DMS53 (cell line): Measurements from ENCODE around the gene CIITA.
"Not testable (repeated sequence)": the region's sequence is repeated elsewhere in the genome, so short reads cannot be mapped to it uniquely, and the experiment has no call there.

ENCODE experiments used
- DNase-seq: peaks from one replicate; lab custom pipeline; 2025; lab: John Stamatoyannopoulos, UW

Gene CIITA, protein sequence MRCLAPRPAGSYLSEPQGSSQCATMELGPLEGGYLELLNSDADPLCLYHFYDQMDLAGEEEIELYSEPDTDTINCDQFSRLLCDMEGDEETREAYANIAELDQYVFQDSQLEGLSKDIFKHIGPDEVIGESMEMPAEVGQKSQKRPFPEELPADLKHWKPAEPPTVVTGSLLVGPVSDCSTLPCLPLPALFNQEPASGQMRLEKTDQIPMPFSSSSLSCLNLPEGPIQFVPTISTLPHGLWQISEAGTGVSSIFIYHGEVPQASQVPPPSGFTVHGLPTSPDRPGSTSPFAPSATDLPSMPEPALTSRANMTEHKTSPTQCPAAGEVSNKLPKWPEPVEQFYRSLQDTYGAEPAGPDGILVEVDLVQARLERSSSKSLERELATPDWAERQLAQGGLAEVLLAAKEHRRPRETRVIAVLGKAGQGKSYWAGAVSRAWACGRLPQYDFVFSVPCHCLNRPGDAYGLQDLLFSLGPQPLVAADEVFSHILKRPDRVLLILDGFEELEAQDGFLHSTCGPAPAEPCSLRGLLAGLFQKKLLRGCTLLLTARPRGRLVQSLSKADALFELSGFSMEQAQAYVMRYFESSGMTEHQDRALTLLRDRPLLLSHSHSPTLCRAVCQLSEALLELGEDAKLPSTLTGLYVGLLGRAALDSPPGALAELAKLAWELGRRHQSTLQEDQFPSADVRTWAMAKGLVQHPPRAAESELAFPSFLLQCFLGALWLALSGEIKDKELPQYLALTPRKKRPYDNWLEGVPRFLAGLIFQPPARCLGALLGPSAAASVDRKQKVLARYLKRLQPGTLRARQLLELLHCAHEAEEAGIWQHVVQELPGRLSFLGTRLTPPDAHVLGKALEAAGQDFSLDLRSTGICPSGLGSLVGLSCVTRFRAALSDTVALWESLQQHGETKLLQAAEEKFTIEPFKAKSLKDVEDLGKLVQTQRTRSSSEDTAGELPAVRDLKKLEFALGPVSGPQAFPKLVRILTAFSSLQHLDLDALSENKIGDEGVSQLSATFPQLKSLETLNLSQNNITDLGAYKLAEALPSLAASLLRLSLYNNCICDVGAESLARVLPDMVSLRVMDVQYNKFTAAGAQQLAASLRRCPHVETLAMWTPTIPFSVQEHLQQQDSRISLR

DNA sequence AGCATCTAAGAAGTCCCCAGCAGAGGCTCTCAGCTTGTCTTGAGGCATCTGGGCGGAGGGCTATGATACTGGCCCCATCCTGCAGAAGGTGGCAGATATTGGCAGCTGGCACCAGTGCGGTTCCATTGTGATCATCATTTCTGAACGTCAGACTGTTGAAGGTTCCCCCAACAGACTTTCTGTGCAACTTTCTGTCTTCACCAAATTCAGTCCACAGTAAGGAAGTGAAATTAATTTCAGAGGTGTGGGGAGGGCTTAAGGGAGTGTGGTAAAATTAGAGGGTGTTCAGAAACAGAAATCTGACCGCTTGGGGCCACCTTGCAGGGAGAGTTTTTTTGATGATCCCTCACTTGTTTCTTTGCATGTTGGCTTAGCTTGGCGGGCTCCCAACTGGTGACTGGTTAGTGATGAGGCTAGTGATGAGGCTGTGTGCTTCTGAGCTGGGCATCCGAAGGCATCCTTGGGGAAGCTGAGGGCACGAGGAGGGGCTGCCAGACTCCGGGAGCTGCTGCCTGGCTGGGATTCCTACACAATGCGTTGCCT, at the start of gene CIITA:
Gene CIITA (plus strand): TSS at position 404 of the 543 bp plus-strand sequence. CDS start 129 bp downstream, at position 533.
- peak; percentile 10 for DNase-seq

DNA sequence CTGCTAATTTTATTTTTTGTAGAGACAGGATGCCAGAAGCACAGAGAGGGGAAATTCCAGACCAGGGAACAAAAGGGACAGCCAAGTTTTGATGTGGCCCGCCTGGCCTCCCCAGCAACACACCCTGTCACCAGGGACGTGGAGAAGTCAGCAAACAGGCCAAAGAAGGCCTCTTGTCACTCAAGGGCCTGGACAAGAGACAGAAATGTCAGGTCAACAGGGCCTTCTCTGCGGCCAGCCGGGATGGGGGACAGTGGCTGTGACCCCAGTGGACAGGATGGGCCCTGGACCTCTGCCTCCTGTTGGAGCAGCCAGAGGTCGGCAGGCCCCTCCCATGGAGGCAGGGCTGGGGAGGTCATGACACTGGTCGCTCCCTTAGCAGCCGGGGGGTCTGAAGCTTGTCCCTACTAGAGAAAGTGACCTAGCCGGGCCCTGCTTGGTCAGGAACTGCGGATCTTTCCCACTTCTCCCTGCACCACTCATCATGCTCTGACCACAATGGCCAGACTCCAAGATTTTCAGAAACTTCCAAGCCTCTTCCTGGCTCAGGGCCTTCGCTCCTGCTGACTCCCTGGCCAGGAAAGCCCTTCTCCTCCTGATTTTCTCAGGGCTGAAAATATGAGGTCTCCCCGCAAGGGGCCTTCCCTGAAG, 49.2 kb upstream of the CIITA start:
- no peak for DNase-seq

DNA sequence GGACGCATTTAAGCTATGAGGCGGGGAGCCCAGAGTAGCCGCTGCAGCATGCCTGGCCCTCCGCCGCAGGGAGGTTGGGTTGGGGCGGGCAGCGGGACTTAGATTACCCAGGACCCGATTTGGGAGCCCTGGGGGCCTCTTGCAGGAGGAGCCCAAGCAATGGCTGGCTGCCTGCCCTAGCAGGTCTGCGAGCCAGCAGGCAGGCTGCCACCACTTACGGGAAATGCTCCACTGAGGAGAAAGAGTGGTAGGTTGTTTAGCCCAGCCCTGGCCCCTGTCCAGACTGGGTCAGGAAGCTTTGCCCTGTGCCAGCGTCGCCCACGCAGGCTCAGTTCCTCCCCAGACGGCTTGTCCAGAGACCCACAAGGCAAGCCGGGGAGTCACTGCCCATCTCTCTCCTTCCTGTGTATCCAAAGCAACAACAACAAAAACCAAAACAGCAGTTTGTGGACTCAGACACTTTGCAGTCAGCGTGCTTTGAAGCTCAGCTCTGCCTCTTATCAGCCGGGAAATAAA, 48.1 kb upstream of the CIITA start:
- no peak for DNase-seq

DNA sequence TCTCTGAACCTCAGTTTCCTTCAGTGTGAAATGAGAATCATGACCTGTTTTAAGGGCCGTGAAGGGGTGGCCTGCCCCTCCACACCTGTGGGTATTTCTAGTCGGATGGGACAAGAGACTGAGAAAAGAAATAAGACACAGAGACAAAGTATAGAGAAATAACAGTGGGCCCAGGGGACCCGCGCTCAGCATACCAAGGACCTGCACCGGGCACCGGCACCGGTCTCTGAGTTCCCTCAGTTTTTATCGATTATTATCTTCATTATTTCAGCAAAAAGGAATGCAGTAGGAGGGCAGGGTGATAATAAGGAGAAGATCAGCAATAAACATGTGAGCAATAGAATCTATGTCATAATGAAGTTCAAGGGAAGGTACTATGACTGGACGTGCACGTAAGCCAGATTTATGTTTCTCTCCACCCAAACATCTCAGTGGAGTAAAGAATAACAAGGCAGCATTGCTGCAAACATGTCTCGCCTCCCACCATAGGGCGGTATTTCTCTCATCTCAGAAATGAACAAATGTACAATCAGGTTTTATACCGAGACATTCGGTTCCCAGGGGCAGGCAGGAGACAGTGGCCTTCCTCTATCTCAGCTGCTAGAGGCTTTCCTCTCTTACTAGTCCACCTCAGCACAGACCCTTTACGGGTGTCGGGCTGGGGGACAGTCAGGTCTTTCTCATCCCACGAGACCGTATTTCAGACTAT, 47.5 kb upstream of the CIITA start:
- not testable (repeated sequence) for DNase-seq

DNA sequence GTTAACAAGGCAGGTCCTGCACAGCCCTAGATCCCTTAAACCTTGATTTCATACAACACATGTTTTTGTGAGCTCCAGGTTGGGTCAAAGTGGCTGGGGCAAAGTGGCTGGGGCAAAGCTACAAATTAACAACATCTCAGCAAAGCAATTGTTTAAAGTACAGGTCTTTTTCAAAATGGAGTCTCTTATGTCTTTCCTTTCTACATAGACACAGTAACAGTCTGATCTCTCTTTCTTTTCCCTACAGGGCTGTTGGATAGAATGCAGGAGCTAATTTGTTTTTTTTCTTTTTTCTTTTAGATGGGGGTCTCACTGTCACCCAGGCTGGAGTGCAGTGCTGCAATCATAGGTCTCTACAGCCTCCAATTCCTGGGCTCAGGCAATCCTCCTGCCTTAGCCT, 46.8 kb upstream of the CIITA start:
- not testable (repeated sequence) for DNase-seq

DNA sequence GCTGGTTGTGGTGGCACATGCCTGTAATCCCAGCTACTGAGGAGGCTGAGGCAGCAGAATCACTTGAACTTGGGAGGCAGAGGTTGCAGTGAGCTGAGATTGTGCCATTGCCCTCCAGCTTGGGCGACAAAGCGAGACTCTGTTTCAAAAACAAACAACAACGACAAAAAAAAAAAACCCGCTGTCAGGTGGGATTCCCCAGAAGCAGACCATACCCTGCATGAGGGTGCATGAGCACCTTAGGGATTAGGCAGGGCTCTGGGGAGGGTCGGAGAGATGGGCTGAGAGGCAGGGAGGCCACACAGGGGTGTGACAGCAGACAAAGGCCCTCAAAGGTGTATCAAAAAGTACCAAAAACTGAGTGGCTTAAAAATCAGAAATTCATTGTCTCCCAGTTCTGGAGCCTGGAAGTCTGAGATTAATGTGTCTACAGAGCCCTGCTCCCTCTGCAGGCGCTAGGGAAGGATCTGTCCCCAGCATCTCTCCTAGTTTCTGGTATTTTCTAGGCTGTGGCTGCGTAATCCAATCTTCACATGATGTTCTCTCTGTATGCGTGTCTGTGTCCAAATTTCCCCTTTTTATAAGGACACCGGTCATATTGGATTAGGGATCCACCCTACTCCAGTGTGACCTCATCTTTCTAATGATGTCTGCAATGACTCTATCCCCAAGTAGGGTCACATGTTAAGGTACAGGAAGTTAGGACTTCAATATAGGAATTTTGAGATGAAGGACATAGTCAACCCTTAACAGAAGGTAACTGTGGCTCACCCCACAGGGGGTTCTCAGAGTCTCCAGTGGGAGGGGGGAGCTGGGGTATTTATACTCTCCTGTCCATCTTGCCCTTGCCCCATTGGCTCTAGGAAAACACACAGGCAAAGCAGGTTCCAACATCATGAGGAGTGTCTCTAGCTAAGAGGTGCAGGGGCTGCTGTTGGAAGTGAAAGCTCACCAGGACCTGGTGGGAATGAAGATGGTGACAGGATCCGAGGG, 44.8 kb upstream of the CIITA start:
- DNase-seq: no peak

DNA sequence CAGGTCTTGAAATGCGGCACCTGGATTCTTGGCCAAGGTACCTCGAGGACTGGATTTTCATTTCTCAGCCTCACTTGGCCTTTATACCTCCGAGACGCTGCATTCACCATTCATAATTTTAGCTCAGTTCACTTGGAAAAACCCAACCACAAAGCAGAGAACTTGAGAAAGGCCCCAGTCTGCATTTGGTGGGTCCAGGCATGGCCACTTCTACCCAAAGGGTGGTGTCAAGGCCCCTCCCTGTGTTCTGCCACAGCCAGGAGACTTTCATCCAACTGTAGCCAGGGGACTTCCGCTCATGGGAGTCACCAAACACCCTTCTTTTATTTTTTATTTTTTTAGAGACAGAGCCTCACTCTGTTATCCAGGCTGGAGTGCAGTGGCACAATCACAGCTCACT, 43.7 kb upstream of the CIITA start:
- no peak for DNase-seq

DNA sequence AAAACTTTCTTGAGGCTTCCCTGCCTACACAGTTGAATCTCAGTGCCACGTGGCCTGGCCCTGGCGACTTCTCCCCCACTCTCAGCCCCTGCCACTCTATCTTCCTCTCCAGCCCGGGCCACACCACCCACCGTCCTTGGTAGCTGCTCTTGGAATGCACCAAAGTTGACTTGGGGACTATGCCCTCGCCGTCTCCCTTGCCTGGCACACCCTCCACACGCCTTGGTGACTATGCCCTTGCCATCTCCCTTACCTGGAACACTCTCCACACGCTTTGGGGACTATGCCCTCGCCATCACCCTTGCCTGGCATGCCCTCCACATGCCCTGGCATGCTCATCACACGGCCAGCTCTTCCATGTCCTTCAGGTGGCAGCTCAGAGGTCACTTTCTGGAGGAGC, 42.9 kb upstream of the CIITA start:
- DNase-seq: no peak

DNA sequence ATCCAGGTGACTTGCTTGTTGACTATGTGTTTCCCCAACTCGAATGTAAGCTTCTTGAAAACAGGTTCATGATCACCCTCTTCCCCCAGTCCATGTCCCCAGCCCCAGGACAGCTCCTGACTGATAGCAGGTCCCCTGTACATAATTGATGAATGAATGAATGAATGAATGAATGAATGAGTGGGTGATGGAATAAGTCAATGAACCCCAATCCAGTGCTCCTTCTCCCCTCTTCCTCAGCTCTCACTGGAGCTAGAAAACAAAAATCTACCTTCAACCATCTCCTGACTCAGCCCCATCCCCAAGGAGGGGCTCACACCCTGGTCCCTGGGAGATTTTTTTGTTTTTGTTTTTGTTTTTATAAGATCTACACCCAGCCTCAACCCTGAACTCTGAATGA, 42.2 kb upstream of the CIITA start:
- no peak for DNase-seq

DNA sequence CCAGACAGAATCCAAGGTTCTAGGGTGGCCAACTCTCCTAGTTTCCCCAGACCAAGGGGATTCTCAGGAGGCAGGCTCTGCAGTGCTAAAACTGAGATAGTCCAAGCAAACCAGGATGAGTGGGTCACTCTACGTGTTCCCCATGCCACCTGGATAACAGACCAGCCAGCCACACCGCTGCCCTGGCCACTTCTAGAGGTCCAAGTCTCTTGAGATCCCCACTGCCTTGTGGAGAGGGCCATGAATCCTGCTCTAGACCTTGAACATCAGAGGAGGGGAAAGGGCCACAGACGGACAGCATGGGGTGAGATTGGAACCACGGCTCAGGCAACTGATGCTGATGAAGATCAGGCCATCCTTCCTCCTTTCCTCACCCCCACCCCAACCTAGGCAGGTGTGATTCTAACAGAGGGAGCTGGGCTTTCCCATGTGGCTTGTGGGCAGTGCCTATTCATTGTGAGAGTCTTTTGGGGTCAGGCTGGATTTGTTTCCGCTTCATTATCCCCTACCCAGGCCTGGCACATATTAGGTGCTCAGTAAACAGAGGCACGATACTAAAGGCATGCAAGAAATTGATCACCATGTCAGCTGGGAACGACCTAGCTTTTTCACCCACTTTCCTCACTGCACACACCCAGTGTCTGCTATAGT, 41.6 kb upstream of the CIITA start:
- DNase-seq: no peak

DNA sequence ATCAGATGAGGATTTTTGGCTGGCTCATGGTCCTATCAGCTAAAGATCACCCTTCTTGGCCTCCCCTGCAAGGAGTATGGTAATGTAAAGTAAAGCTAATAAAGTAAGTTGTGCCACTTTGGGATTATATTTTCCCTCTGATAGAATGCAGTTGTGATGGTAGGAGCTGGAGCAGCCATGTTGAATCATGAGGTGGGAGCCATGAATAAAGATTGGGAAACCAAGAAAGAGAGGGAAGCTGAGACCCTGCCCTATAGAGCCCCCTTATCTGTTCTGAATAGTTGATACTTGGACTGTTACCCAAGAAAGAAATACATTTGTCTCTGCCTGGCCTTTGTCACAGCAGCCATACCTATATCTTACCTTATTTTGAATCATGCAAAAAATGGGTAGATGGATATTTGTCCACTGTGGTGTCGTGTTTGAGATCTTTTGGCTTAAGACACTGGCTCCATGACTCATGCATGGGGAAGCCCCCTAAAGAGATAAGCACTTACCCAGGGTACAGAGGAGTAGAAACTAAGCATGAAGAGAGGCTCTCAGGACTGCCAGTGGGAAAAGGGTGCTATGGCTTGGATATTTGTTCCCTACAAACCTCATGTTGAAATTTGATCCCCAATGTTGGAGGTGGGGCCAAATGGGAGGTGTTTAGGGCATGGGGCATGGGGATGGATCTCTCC, 40.7 kb upstream of the CIITA start:
- DNase-seq: no peak

DNA sequence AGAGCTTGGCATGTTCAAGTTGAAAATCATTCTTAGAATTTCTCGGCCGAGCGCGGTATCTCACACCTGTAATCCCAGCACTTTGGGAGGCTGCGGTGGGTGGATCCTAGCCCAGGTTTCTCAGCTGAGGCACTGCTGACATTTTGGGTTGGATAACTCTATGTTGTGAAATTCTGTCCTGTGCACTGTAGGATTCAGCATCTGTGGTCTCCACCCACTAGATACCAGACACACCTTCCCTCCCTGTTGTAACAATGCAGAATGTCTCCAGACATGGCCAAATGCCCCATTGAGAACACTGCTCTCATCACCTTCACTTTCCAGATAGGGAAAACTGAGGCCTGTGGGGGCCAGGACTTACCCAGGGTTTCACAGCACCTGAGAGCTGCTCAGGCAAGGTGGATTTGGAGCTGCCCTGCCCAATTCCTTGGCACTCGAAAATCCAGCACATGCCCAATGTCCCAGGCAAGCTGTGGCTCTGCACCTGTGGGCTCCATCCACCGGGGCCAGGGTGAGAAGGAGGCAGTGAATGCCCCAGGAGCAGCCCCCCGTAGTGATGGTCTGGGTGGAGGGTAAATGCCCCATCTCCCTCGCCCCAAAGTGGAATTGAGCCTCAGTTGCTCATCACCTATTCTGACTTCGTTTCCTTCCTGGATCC, 38.3 kb upstream of the CIITA start:
- DNase-seq: no peak

DNA sequence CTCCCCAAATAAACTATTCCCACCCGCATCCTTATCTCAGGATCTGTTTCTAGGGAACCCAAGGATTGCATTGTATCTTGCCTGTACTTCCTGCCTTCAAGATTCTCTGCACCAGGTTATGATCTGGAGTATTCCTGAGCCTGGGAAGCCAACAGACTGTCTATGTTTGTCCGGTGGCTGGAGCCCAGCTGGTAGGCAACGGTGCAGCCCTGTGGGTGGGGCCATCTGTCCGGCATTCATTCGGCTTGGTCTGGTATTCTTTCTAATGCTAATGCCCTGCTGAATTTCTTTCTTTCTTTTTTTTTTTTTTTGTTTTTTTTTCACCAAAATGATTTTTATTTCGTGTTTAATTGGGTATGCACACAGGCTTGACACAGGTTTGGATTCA, 37.7 kb upstream of the CIITA start:
- DNase-seq: no peak

DNA sequence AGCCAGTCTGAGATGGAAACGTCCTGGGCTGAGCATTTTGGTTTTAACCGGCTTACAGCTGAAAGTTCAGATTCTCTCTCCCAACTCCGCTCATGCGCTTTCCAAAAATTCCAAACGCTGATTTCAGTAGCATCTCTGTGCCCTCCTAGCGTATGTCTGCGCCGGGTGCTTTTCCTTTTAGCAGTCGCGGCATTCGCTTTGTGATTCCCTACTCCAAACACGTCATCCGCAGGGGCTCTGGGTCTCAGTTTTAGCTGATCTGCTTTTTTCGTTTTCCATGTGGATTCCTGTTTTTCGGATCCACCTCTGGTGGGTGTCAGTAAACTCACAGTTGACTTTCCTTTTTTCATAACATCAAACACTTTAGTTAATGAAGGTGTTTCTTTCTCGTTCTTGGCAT, 36.3 kb upstream of the CIITA start:
- DNase-seq: no peak

DNA sequence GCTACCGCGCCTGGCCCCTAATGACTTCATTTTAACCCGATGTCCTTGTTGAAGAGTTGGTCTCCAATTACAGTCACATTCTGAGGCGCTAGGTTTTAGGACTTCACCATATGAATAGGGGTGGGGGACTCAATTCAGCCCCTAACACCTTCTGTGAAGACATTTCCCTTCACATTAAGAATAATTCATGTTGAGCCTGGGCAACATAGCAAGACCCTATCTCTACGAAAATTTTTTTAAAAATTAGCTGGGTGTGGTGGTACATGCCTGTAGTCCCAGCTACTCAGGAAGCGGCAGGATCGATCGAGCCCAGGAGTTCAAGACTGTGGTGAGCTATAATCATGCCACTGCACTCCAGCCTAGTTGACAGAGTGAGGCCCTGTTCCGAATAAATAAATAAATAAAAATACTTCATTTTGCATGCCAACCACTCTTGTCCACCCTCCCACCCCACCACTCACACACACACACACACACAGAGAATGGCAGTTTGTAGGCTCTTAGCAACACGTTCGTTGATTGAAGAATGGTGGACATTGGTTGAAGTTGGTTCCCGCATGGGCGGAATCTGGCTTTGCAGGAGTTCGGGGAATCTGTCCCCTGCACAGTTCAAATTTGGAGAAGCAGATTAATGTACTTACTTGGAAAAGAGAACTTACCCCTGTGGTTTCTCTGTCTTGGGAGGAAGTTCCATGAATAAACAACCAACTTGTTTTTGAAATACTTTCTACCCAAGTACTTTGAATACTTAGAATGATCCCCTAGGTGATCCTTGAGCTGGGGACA, 30.6 kb upstream of the CIITA start:
- DNase-seq: no peak

DNA sequence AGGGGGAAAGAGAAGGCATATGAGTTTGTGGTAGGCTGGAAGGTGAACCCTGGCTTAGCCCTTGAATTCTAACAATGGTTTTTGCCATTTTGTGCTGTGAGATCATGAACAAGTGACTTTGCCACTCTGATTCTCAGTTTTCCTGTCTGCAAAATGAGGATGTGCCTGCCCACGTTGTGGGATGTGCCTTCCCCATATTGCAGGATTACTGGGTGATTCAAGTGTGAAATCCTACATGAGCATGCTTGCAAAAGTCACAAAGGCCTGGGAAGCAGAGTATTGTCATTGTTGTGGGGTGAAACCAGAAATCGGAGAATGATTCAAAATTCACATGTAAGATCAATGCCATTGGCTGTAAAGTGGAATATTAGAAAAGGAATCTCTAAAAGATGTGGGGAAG, 29.8 kb upstream of the CIITA start:
- DNase-seq: no peak
